ENCODE data around the gene CYP27A1.

The CYP27A1 gene

DNA sequence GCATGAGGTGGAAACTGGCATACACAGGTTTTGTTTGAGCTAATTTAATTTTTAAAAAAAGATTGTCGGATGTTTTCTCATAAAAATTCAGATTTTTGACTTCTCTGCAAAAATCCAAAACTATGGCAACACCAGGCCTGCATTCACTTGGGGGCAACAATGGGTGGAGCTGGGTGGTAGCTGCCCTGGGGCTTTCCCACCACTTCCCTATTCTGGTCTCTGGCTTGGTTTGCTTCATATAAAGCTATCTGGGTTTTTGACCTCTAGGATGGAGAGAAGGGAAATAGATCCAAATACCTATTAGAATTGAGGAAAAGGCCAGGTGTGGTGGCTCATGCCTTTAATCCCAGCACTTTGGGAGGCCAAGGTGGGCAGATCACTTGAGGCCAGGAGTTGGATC is 5.5 kb upstream of the CYP27A1 start:
- DNase-seq, result no peak

DNA sequence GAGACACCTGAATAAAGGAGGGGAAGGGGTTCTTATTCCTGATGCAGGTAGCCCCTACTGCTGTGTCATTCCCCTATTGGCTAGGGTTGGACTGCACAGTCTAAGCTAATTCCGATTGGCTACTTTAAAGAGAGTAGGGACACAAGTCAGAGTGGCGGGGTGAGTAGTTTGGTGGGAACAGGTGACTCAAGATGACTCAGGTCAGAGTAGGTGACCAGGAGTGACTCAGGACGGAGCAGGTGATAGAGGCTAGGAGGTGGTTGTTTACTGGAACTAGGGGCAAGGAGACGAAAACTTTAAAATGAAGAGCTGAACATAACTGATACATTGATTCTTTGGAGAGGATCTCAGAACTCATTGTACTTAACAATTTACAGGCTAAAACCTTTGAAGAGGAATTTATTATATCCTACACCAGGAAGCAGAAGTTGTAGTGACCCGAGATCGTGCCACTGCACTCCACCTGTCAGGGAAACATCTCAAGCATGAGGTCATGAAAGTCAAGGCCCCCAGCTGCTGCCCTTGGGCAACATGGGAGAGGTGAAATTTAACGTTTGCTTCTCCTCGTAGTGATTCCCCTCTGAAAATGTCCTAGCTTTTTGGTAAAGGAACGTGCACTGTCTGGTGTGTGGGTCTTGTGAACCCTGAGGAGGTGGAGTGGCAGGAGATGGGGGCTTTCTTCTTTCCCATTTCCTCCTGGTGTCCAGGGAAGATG is 4.5 kb upstream of the CYP27A1 start:
- DNase-seq, result no peak

DNA sequence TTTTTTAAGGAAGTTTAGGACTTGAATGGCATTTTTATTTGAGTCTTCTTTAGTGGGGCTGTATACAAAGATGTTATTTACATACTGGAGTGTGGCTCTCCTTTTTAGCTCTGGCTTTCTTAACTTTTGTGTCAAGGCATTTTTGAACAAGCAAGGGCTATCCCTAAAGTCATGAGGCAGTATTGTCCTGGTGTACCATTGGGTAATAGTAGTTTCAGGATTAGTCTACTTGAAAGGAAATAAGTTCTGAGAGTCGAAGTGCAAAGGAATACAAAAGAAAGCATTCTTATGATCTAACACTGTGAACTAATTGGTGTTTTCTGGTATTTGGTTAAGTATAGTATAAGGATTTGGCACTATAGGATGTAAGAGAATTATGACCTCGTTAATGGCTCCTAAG is 1.9 kb upstream of the CYP27A1 start:
- no peak for DNase-seq

DNA sequence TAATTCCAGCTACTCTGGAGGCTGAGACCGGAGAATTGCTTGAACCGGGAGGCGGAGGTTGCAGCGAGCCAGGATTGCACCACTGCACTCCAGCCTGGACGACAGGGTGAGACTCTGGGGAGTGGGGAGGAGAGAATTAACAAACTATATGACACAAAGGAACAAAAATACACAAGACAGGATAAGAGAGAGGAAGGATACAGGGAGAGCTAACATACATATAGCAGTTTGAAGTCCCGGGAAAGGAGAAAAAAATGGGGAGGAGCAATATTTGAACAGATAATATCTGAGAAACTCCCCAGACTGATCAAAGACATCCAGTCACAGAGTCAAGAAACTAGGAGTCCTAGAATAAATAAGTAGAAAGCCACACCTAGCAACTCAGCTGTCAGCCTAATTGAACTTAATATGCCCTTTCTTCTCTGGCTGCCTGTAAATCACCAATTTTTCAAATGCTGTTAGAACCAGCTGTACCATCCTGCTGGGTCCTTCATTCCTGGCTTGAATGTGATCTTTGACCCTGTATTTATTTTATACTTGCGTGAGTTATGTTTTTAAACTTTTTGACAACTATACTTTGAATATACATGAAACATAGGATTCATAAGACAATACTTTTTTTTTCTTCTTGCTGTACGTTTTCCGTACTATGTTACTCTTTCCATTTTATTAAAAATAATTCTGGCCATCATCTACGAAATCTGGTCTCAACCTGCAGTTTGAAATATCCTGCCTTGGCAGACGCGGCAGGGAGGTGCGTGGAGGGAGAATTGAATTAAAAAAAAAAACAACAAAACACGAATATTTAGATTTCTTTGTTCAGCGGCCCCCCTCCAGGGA is 876 bp upstream of the CYP27A1 start:
- no peak for DNase-seq

DNA sequence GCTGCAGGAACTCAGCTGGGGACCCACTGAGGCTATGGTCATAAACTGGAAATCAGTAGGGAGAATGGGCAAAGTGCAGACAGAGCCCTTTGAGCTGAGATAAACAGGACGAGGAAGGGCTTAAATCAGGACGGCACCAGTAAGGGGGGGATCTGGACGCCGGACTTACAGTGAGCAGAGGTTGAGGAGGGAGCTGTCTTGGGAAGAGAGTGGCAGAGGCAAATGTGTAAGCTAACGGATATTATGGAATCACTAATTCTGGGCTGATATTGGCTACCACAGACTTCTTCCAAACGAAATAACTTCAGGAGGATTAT is 539 bp downstream of the CYP27A1 start:
- no peak for DNase-seq

DNA sequence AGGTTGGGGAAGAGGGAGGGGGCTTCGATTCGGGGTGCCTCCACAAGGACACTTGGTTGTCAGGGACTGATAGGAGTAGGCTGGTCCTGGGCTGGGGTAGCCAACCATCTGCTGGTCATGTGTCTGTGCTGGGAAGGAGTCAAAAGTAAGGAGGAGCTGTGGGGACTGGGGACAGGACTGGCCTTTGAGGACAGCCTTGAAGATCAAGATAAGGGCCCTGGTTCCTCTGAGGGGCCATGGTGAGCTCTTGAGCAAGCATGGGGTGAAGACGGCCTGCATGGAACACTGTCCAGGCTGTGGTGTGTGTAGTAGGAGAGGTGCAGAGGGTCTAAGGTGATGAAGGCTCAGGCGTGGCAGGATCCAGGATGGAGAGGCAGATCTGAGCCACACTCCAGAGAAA is 1.7 kb downstream of the CYP27A1 start:
- no peak for DNase-seq

DNA sequence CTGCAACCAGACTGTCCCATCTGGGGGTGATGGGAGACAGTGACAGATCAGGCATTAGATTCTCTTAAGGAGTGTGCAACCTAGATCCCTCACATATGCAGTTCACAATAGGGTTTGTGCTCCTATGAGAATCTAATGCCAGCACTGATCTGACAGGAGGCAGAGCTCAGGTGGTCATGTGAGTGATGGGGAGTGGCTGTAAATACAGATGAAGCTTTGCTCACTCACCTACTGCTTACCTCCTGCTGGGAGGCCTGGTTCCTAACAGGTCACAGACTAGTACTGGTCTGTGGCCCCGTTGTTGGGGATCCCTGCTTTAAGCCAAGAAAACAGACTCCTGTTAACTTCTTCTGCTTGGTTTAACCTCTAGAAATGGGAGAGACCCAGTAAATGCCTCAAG is 3.2 kb downstream of the CYP27A1 start:
- no peak for DNase-seq

DNA sequence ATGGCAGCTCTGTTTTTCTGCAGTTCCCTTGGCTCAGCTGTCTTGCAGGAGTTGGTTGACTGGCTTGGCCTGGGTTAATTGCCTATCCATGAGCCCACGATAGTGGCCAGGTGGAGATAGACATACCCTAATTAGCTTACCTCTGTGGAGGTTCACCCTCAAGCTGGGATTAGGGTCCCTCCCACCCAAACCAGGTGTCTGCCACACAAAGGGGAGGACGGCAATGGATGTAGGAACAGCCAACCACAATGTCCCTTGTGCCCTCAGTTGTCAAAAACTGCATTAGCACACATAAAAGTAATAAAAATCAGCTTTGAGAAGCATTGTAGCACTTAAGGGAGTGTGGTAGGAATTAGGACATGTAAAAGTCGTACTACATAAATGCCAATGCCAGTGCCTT is 4.2 kb downstream of the CYP27A1 start:
- no peak for DNase-seq

DNA sequence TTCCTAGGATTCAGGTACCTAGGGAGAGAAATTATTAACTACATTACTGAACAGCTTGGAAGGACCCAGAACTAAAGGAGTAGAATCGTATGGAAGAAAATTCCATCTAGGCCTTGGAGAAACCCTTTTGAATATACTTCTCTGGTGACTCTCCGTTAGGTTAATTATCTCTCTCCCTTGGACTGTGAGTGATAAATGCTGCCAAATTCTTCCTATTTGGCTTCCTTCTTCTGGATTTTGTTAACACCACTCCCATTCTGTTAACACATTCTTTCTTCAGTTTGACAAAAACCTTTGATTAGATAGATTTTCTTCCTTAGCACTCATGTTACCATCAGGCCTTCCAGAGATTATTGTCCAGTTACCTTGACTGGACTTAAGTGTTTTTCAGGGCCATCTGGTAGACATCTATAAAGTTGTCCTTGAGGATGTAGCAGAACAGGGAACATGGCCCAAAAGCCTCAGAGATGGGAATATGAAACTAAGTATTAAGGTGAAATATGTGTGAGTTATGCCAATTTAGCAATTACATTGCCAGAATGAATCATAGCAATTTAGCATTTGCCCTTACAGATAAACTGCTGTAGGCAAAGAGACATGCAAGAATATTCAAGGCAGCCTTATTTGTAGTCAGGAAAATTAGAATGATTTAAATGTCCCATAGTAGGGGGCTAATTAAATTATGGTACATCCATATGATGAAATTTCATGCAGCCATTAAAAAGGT is 6.7 kb downstream of the CYP27A1 start:
- no peak for DNase-seq

DNA sequence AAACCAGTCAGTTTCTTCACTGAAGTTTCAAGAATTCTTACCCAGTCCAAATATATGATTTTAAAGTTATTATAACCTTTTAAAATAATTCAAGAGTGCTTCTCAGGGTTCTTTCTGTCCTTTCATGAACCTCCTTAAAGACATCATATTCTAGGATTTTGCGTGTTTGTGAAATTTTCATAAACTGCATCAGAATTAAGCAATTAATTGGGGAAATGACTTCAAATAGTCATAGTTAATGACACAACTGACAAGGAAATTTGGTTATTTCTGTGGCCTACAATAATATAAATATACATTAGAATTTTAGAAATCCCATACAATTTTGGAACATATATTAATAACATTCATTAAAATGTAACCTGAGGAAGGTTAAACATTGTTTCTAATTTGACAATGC is 10.5 kb downstream of the CYP27A1 start:
- no peak for DNase-seq

DNA sequence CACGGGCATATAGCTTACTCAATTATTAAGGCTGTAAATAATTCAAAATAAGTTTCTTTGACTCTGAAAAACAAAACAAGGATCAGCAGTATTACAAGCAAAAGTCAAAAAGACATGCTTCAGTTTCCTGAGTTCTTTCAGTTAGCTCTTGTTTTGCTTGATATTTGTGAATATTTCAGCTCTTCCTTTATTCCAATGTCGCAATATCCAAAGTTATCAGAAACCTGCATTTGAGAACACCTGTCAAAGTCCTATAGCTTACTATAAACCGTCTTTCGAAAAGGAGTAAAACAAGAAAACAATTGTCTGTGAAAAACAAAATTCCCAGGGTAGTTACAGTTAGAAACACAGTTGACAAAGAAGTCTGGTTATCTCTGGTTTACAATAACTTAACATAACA is 14.7 kb downstream of the CYP27A1 start:
- no peak for DNase-seq

DNA sequence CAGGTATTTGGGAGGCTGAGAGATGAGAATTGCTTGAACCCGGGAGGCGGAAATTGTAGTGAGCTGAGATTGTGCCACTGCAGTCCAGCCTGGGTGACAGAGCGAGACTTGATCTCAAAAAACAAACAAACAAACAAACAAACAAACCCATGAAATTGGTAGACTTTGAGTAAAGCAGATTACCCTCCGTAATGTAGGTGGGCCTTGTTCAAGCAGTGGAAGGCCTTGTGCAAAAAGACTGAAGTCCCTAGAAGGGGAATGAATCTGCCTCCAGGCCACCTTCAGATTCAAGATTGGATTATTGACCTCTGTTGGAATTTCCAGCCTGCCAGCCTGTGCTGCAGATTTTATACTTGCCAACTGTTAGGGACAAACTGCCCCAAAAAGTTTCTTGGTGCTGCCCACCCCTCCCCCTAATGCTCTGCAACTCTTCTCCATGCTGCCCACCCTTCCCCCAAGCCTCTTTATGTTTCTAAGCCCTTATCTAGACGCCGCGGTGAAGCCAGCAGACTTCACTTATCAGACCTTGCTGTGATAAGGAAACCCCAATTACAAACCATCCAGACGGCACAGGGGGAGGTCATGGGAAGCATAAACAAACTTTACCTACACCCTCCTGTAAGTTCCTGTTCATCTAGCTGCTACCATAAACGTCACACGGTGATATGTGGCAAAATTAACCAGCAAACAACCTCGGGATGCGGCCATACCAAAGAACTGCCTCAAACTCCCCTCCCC is 17.0 kb downstream of the CYP27A1 start:
- no peak for DNase-seq

DNA sequence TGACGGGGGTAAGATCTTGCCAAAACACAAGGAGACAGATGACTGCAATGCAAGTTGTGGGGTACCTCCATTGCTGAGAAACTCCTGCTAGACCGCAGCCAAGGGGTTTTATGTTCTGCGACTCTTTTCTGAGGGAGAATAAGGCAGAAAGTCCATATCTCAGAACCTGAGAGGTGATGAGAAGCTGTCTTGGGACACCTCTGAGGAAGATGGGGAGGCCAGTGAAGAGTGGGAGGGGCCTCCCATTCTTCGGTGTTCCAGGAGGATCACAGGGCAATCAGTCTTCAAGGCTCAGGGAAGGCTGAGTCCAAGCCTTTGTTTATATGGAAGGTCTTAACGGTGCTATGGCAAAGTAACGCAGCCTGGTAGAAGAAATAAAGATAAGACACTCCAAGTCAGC is 18.0 kb downstream of the CYP27A1 start:
- DNase-seq, result no peak

DNA sequence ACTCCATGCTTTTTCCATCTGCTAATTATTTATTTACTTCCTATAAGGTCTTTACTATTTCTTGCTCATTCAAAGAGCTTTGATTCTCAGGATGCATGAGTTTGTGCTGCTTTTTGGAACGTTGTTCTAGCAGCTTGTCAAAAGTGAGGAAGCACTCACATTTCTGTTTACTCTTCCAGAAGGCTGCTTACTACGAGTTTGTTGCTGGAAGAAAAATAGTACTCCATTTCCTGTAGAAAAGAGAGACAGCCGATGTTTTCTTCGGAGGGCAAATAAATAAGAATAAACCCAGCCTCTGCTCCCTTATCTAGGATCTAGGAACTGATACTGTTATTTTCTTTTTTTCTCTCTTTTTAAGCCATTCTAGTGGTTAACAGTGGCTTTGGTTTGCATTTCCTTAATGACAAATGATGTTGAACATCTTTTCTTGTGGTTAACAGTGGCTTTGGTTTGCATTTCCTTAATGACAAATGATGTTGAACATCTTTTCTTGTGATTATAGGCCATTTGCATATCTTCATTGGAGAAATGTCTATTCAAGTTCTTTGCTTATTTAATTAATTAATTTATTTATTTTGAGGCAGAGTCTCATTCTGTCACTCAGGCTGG is 20.5 kb downstream of the CYP27A1 start:
- DNase-seq, result no peak

DNA sequence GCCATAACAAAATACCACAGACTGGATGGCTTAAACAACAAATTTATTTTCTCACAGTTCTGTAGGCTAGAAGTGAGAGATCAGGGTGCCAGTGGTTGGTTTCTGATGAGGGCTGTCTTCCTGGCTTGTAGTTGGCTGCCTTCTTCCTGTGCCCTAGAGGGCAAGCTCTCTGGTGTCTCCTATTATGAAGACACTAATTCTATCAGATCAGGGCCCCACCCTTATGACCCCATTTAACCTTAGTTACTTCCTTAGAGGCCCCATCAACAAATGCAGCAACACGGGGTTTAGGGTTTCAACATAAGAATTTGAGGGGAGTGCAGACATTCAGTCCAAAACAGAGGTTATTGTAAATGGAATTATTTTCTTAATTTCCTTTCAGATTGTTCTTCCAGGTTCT is 22.9 kb downstream of the CYP27A1 start:
- DNase-seq, result no peak

DNA sequence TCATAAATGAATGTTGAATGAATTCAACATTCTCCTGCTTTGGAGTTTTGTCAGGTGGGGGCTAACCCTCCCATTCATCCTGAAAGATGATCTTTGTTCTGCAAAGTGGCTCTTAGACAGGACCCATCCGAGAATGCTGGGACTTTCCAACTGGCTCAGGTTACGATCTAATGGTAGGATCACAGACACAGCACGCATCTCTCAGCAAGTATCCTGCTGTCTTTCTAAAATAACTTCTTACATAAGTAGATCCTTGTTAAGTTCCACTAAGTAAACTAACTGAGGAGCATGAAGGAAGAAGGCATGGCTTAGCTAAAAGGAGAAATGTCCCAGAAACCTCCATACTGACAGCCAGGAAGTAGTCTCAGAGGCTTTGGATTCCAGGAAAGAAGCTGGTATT is 23.7 kb downstream of the CYP27A1 start:
- no peak for DNase-seq

DNA sequence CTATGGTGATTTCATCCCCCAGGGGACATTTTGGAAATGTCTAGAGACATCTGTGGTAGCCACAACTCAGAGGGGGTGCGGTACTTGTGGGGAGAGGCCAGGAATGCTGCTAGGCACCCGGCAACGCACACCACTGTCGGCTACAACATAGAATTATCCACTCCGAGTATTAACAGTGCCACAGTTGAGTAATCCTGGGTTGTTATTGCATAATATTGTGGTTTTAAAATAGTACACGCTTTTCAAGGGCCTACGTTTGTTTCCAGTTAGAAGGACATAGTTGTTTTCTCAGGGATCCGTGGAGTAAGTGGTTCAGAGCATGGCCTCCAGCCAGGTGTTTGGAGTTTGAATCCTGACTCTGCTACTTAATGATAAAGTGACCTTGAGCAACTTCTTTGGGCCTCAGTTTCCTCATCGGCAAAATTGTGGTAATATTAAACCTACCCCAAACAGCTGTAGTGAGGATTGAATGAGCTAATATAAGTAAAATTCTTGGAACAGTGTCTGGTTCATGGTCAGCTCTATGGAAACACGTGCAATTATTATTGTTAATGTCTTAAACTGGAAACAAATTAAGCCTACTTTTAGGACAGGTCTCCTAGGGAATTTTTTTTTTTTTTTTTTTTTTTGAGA is 24.5 kb downstream of the CYP27A1 start:
- DNase-seq, result no peak

DNA sequence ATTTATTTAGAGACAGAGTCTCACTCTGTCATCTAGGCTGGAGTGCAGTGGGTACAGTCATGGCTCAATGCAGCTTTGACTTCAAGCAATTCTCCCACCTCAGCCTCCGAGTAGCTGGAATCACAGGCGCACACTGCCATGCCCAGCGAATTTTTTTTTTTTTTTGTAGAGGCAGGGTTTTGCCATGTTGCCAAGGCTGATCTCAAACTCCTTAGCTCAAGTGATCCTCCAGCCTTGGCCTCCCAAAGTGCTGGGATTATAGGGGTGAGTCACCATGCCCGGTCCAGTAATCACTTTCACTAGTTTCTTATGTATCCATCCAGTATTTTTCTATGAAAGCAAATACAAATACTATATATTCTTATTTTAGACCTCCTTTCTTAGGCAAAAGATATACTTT is 25.7 kb downstream of the CYP27A1 start:
- DNase-seq, result no peak

DNA sequence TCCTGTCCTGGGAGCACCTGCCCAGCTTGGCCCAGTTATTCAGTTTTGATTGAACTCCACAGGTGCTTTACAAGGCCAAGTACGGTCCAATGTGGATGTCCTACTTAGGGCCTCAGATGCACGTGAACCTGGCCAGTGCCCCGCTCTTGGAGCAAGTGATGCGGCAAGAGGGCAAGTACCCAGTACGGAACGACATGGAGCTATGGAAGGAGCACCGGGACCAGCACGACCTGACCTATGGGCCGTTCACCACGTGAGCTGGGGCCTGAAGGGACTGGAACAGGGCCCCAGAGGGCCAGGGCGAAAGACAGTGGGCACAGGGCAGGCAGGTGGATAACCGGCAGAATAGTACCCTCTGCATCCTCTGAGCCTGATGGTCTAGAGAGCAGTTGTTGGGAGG is 27.6 kb downstream of the CYP27A1 start:
- DNase-seq, result no peak

DNA sequence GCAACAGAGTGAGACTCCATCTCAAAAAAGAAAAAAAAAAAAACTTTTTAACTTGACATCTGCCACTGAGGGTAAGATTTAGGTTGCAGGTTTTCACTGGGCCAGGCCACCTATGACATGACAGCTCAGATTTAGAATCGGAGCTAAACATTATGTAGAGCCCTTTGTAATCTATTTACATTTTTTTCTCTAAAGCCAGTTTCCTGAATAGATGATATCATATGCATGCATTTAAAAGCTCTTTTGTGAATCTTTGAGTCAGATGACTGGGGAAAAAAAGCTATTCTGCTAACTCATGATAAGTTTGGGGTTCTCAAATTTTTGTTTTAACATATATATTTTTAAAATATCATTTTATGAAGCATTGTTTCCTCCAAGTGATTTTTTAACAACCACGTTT is 28.3 kb downstream of the CYP27A1 start:
- DNase-seq, result no peak

DNA sequence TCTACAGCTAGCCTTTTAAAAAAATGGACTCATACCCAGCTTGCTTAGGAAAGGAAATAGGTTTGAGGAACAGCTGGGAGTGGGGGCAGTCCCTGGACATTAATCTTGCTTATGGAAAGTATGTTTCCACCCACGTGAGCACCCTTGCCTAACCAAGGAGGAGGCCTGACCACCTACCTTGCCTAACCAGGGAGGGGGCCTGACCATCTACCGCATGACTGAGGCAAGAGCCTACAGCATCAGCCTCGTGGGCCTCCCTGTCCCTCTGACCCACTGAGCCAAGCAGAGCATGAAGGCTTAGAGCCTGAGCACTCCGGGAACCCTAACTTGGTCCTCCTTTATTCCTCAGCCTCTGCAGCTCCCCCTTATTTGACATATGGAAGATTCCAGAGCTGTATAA is 29.4 kb downstream of the CYP27A1 start:
- no peak for DNase-seq

DNA sequence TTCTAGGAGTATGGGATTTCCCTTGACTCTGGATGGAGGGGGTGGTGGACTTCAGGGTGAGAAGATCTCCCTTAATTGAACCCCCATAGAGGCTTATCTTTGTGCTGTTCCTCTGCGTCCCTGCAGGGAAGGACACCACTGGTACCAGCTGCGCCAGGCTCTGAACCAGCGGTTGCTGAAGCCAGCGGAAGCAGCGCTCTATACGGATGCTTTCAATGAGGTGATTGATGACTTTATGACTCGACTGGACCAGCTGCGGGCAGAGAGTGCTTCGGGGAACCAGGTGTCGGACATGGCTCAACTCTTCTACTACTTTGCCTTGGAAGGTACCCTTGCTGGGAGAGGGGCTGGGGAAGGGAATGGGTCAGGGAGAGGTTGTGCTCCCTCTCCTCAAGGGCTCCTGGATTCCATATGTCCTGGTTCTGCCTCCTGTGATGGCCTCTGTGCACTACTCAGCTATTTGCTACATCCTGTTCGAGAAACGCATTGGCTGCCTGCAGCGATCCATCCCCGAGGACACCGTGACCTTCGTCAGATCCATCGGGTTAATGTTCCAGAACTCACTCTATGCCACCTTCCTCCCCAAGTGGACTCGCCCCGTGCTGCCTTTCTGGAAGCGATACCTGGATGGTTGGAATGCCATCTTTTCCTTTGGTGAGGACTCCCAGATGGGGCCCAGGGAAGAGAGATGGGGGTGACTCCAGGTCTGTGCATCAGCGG is 30.3 kb downstream of the CYP27A1 start:
- DNase-seq, result no peak

Measured in activated CD4-positive, alpha-beta T cell treated with anti-CD3 and anti-CD28 coated beads, Interleukin-2, amount 50 U/mL, for 48 hours (primary cell).